ENCODE results near the gene KIF26B.

DNA sequence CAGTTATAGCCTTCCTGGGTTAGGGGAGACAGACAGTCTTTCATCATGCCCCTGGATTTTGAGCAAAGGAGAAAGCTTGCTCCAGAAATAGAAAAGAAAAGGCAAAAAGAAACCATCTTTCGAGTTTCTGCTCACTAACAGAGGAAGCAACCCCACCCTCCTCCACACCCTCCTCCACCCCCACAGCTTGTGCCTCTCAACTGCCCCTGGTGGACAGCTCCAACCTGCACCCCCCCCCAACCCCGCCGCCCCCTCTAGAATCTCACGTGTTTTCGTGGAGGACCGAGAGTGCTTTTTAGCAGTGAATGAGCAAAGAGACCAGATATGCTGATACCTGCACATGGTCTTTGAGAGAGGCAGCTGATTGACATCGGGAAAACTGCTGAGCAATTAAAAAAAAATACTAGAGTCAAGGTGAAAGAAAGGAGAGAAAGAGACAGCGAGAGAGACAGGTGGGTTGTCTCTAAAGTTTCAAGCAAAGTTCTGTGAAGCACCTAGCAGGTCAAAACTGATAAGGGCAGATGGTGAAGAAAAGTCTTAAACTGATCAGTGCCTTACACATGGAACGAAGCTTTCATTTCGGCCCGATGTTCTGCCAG lies 358.3 kb downstream of the KIF26B start:
- TF ChIP-seq RAD21 (conservative IDR thresholded peaks at IDR 0.05) (no peak), EP300 (conservative IDR thresholded peaks at IDR 0.05; ENCODE audit: poor library complexity, severe bottlenecking) (no peak), EZH2 (IDR thresholded peaks at IDR 0.05; ENCODE audit: borderline replicate concordance, insufficient read depth, low read length, poor library complexity, severe bottlenecking) (no peak), MXI1 (conservative IDR thresholded peaks at IDR 0.05; ENCODE audit: poor library complexity, severe bottlenecking) (no peak), SMC3 (conservative IDR thresholded peaks at IDR 0.05; ENCODE audit: poor library complexity) (no peak), POLR2AphosphoS5 (IDR thresholded peaks at IDR 0.05) (no peak), TAF1 (IDR thresholded peaks at IDR 0.05; ENCODE audit: low read depth) (no peak)
- TF ChIP-seq, protein P1, sequence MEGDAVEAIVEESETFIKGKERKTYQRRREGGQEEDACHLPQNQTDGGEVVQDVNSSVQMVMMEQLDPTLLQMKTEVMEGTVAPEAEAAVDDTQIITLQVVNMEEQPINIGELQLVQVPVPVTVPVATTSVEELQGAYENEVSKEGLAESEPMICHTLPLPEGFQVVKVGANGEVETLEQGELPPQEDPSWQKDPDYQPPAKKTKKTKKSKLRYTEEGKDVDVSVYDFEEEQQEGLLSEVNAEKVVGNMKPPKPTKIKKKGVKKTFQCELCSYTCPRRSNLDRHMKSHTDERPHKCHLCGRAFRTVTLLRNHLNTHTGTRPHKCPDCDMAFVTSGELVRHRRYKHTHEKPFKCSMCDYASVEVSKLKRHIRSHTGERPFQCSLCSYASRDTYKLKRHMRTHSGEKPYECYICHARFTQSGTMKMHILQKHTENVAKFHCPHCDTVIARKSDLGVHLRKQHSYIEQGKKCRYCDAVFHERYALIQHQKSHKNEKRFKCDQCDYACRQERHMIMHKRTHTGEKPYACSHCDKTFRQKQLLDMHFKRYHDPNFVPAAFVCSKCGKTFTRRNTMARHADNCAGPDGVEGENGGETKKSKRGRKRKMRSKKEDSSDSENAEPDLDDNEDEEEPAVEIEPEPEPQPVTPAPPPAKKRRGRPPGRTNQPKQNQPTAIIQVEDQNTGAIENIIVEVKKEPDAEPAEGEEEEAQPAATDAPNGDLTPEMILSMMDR (IDR thresholded peaks at IDR 0.05; ENCODE audit: poor library complexity, severe bottlenecking) = no peak
- TF ChIP-seq, protein P2, sequence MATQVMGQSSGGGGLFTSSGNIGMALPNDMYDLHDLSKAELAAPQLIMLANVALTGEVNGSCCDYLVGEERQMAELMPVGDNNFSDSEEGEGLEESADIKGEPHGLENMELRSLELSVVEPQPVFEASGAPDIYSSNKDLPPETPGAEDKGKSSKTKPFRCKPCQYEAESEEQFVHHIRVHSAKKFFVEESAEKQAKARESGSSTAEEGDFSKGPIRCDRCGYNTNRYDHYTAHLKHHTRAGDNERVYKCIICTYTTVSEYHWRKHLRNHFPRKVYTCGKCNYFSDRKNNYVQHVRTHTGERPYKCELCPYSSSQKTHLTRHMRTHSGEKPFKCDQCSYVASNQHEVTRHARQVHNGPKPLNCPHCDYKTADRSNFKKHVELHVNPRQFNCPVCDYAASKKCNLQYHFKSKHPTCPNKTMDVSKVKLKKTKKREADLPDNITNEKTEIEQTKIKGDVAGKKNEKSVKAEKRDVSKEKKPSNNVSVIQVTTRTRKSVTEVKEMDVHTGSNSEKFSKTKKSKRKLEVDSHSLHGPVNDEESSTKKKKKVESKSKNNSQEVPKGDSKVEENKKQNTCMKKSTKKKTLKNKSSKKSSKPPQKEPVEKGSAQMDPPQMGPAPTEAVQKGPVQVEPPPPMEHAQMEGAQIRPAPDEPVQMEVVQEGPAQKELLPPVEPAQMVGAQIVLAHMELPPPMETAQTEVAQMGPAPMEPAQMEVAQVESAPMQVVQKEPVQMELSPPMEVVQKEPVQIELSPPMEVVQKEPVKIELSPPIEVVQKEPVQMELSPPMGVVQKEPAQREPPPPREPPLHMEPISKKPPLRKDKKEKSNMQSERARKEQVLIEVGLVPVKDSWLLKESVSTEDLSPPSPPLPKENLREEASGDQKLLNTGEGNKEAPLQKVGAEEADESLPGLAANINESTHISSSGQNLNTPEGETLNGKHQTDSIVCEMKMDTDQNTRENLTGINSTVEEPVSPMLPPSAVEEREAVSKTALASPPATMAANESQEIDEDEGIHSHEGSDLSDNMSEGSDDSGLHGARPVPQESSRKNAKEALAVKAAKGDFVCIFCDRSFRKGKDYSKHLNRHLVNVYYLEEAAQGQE (IDR thresholded peaks at IDR 0.05; ENCODE audit: borderline replicate concordance) = no peak

Measured in neural cell (in vitro differentiated cells).